ENCODE measurements around the gene HOXA13. TPM values are rescaled to one million over a fixed set of nuclear protein-coding genes. Genes with fewer than 3 reads are reported as not detected.

The HOXA13 gene
- total RNA-seq, 4 donors from 2014 or later: 0.63 to 1.5 (median 0.72) TPM

- peak overlapping the region in 1 of 4 donors; percentile 45 for H3K4me3 ChIP-seq
- peak overlapping the region in 2 of 4 donors; percentile 80 to 88 for H3K27ac ChIP-seq
- peaks cover 0 to 44% (median 11%) of the 10 kb centered on the region in 4 donors for H3K4me1 ChIP-seq
- TF ChIP-seq EP300 (IDR thresholded peaks at IDR 0.05) (peak in 1 of 2 donors; percentile 12), CTCF (IDR thresholded peaks at IDR 0.05) (no peak)
- H3K9me3 ChIP-seq: no peaks in the 10 kb centered on the region
- WGBS, 2 donors: 64 to 84% methylated on average over 6 of the region's 6 CpGs
- H3K36me3 ChIP-seq: no peaks in the 10 kb centered on the region
- DNase-seq (ENCODE audit: low spot score in 2 of 2): peak in 1 of 2 donors; percentile 27
- peaks cover 0 to 94% of the 10 kb centered on the region in 2 donors for H3K27me3 ChIP-seq
These were observed 21.5 kb downstream of the HOXA13 start for GRCh38 chr7:27178366-27178765.

- Histone ChIP-seq H3K27me3 (peaks cover 0 to 93% of the 10 kb centered on the region in 2 donors), H3K9me3 (no peaks in the 10 kb centered on the region), H3K4me1 (peaks cover 0 to 44% (median 9%) of the 10 kb centered on the region in 4 donors), H3K4me3 (peak overlapping the region in 1 of 4 donors; percentile 45), H3K36me3 (no peaks in the 10 kb centered on the region), H3K27ac (peak overlapping the region in 3 of 4 donors; percentile 1 to 88 (median 80))
- 65 to 69% methylated on average over 5 of the region's 5 CpGs for WGBS, 2 donors
- peak in 1 of 2 donors; percentile 9 for DNase-seq (ENCODE audit: low spot score in 2 of 2)
- no peak for TF ChIP-seq CTCF (IDR thresholded peaks at IDR 0.05)
- TF ChIP-seq EP300 (IDR thresholded peaks at IDR 0.05): no peak
- TF ChIP-seq POLR2A (IDR thresholded peaks at IDR 0.05): no peak
These were observed 22.0 kb downstream of the HOXA13 start for GRCh38 chr7:27177795-27178320.

- DNase-seq (ENCODE audit: low spot score in 2 of 2): peak in 1 of 2 donors; percentile 12
- H3K4me3 ChIP-seq: peak overlapping the region in 1 of 4 donors; percentile 45
- no peak for TF ChIP-seq EP300 (IDR thresholded peaks at IDR 0.05)
- no peak for TF ChIP-seq CTCF (IDR thresholded peaks at IDR 0.05)
- TF ChIP-seq POLR2A (IDR thresholded peaks at IDR 0.05): no peak
- peaks cover 0 to 44% (median 9%) of the 10 kb centered on the region in 4 donors for H3K4me1 ChIP-seq
- H3K27ac ChIP-seq: peak overlapping the region; percentile 1 to 88 (median 52)
- no peaks in the 10 kb centered on the region for H3K9me3 ChIP-seq
- no peaks in the 10 kb centered on the region for H3K36me3 ChIP-seq
- peaks cover 0 to 93% of the 10 kb centered on the region in 2 donors for H3K27me3 ChIP-seq
- WGBS, 2 donors: 57 to 81% methylated on average over 22 of the region's 22 CpGs
These were observed 22.7 kb downstream of the HOXA13 start for GRCh38 chr7:27176962-27177794.

- H3K27ac ChIP-seq: peak overlapping the region in 3 of 4 donors; percentile 1 to 88 (median 80)
These were observed 23.4 kb downstream of the HOXA13 start for GRCh38 chr7:27176524-27176845.

More at GRCh38 chr7:27176524-27176845, 23.4 kb downstream of the HOXA13 start:
- H3K36me3 ChIP-seq: no peaks in the 10 kb centered on the region
- WGBS, 2 donors: 65 to 71% methylated on average over 3 of the region's 3 CpGs
- peaks cover 0 to 93% of the 10 kb centered on the region in 2 donors for H3K27me3 ChIP-seq
- no peak for DNase-seq (ENCODE audit: low spot score in 2 of 2)
- peaks cover 0 to 44% (median 9%) of the 10 kb centered on the region in 4 donors for H3K4me1 ChIP-seq
- H3K4me3 ChIP-seq: peak overlapping the region in 2 of 4 donors; percentile 5 to 45
- H3K9me3 ChIP-seq: no peaks in the 10 kb centered on the region
- TF ChIP-seq CTCF (IDR thresholded peaks at IDR 0.05) (no peak), POLR2A (IDR thresholded peaks at IDR 0.05) (no peak), EP300 (IDR thresholded peaks at IDR 0.05) (no peak)

Measured in tibial nerve (tissue), 4 donors.